Gastrocnemius medialis (tissue), 4 donors: ENCODE measurements around the gene BNIP1.

Source experiments
- CTCF ChIP-seq, 5 experiments: fragments of 450-650 bp in 3 of 5; fragments of 200-600 bp in 2 of 5; sonication (generic) in 2 of 5; IDR thresholded peaks in 4 of 5; conservative IDR thresholded peaks in 1 of 5; 1 replicate in 4 of 5; 2 replicates in 1 of 5; pipeline ENCODE4 v1.5.1; 2016 to 2019; ENCODE audit warnings: antibody characterized with exemption in 5 of 5, mild to moderate bottlenecking in 3 of 5, moderate library complexity in 3 of 5
- POLR2A ChIP-seq, 2 donors: fragments of 450-650 bp; IDR thresholded peaks; one replicate each; pipeline ENCODE4 v1.6.1; 2017; ENCODE audit warnings: antibody characterized with exemption in 2 of 2, mild to moderate bottlenecking in 2 of 2, moderate library complexity in 2 of 2

GRCh38 chr5:173163219-173163618 is 18.9 kb downstream of the BNIP1 start:
- TF ChIP-seq CTCF (IDR thresholded peaks at IDR 0.05 in 4 of 5, conservative IDR thresholded peaks at IDR 0.05 in 1 of 5) (no peak), POLR2A (IDR thresholded peaks at IDR 0.05) (no peak)
